ENCODE results near the gene DNAJC6.
"Not testable (repeated sequence)": the region's sequence is repeated elsewhere in the genome, so short reads cannot be mapped to it uniquely, and the experiment has no call there.

DNAJC6 gene

DNA sequence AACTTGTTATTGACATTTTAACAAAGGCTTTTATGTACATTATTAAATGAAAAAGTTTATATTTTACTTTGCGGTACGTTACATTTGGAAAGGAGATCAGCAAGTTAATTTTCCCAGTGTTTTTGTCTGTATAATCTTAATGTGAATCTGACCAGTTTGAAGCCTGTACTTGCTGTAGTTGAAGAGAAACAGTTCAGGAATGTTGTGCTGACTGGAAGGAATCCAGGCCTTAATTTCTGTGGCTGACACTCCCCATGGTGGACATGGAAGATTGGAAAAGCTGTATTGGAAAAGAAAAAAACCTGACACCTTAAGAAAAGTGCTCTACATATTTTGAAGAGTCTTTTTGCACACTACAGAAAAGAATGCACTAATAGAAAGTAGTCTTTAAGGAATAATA is 126.6 kb downstream of the DNAJC6 start:
- DNase-seq: no peak

DNA sequence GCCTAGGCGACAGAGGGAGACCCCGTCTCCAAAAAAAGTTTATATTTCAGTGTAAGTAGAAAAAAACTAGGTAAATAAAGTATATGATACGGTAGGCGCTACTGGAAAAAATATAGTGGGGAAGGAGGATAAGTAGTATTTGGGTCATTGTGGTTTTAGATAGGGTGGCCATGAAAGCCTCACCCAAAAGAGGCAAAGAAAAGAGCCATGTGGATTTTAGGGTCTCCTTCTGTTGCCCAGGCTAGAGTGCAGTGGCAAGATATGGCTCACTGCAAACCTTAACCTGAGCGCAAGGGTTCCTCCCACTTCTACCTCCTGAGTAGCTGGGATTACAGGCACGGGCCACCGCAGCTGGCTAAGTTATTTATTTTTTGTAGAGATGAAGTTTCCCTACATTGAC is 128.3 kb downstream of the DNAJC6 start:
- DNase-seq: no peak

DNA sequence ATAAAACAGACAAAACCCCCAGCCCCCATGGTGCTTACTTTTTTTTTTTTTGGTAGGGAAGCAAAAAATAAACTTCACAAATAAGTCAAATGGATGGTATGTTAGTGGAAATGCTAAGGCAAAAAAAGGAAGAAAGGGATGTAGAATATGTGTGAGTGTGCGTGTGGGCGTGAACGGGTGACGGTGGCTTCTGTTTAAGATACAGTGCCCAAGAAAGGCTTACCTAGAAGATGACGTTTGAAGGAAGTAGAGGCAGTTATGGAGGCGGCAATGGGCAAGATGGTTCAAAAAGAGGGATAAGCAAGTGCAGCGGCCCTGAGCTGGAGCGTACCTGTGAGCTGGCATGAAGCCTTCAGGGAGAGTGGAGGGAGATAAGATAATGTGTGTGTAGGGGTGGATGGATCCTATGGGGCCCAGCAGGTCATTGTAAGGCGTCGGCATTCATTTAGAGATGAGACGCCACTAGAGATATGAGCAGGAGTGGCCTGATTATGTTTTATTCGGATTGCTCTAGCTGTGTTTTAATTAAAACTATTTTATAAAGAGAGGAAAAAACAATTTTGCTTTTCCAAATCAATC is 131.1 kb downstream of the DNAJC6 start:
- DNase-seq: no peak

DNA sequence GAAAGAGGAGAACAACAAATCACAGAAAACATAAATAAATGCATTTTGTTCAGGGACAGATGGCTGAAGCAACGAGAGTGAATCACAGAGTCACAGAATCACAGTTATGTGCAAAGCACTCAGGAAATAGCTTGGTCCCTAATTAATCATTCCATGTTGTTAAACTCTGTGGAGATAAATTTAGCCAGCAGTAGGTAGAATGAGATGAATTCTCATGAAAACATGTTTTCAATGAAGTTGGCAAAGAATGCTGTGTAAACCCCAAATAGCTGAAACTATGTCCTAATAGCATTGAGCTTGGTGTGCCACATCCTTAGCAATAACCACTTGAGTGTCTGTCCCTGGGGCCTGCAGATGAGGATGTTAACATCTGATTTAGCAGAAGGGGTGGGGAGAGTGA is 131.6 kb downstream of the DNAJC6 start:
- no peak for DNase-seq

DNA sequence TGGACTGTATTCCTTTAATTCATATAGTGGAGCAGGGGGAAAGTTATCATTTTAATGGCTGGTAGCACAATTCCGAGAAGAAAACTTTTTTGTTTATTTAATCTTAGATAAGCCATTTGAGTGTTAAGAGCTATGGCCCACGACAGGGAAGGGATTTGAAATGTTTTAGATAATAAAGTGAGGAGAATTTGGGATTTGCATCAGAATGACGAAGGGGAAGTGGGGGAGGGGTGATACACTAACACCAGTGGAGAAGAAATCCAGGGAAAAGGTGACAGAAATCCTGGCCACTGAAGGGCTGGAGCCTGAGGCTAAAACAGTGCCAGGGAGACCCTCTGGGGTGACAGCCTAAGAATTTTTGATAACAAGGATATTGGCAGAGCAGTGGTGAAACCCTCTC is 132.1 kb downstream of the DNAJC6 start:
- DNase-seq: no peak

- no peak for DNase-seq
Observed at GRCh38 chr1:65442442-65442841, 133.1 kb downstream of the DNAJC6 start.

- DNase-seq: no peak
Observed at GRCh38 chr1:65443647-65444046, 134.3 kb downstream of the DNAJC6 start.

- no peak for DNase-seq
Observed at GRCh38 chr1:65444128-65444640, 134.8 kb downstream of the DNAJC6 start.

DNA sequence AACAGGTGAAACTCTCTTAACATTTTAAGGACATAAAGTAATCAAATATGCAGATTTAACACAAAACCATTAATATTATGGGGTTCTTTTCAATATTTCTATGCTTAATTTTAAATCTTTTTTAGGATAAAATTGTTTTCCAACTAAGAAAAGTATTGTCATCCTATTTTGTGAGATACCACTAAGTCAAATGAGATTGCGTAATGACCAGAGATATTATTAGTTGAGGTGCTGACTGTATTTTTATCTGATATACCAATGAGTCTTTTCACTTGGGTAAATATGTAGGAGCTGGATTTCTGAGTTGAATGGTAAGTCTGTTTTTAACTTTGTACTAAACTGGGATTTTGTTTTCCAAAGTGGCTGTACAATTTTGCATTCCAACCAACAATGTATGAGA is 136.5 kb downstream of the DNAJC6 start:
- no peak for DNase-seq

GRCh38 chr1:65449214-65449823 is 140.0 kb downstream of the DNAJC6 start:
- DNase-seq: no peak

DNA sequence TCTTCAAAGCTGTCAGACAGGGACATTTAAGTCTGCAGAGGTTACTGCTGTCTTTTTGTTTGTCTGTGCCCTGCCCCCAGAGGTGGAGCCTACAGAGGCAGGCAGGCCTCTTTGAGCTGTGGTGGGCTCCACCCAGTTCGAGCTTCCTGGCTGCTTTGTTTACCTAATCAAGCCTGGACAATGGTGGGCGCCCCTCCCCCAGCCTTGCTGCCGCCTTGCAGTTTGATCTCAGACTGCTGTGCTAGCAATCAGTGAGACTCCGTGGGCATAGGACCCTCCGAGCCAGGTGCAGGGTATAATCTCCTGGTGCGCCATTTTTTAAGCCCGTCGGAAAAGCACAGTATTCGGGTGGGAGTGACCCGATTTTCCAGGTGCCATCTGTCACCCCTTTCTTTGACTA is 146.3 kb downstream of the DNAJC6 start:
- not testable (repeated sequence) for DNase-seq

- DNase-seq: no peak
Observed at GRCh38 chr1:65456481-65456880, 147.1 kb downstream of the DNAJC6 start.

GRCh38 chr1:65457868-65458267 is 148.5 kb downstream of the DNAJC6 start:
- DNase-seq: no peak

DNA sequence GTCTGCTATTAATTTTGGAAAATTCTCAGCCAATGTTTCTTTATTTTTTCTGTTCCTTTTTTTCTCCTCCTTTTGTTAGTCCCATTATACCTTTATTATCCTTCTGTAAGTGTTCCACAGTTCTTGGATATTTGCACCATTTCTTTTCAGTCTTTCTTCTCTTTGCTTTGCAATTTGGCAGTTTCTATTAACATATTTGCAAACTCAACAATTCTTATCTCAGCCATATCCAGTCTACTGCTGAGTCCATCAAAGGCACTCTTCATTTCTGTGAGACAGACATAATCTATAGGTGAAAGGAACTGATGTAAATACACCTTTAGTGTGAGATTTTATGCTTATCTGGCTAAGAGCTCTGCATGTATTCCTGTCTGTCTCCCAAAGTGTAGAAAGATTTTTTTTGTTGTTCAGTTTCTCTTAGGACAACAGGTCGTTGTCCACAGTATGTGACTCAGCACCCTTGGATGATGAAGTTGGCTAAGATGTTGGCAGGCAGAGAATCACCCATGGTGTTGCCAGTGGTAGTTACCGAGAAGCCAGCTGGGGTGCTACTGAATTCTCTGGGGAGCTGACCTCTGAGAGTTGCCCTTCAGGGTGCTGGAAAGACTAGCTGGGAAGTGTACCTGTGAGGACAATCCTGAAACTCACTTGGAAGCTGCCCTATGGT is 149.5 kb downstream of the DNAJC6 start:
- DNase-seq: no peak

DNA sequence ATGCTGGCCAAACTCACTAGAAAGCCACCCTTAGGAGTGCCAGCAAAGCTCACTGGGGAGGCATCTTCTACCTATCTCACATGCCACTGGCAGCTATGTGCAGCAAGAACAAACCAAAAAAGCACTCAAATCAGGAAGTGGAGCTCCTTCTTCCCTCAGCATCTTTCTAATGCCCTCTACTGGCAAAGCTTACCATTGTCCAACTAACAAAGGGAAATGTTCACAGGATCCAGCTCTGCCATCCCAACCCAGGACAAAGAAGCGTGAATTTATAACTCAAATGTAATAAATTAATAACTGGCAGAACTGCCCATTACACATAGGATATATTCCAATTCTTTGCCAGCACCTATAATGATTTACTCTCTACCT is 150.0 kb downstream of the DNAJC6 start:
- no peak for DNase-seq

Data from right forelimb (tissue), 1 donor.